Glomerular visceral epithelial cell (primary cell): Measurements from ENCODE around the gene WNT9A.
A peak's percentile ranks its signal among the peaks of the same experiment; 100 is the strongest.
"Not testable (repeated sequence)": the region's sequence is repeated elsewhere in the genome, so short reads cannot be mapped to it uniquely, and the experiment has no call there.

Experiments used
- DNase-seq: peaks from one replicate; pipeline ENCODE4 v3.0.0-alpha.2; 2016; ENCODE audit errors: extremely low spot score

Gene WNT9A, protein sequence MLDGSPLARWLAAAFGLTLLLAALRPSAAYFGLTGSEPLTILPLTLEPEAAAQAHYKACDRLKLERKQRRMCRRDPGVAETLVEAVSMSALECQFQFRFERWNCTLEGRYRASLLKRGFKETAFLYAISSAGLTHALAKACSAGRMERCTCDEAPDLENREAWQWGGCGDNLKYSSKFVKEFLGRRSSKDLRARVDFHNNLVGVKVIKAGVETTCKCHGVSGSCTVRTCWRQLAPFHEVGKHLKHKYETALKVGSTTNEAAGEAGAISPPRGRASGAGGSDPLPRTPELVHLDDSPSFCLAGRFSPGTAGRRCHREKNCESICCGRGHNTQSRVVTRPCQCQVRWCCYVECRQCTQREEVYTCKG

DNA sequence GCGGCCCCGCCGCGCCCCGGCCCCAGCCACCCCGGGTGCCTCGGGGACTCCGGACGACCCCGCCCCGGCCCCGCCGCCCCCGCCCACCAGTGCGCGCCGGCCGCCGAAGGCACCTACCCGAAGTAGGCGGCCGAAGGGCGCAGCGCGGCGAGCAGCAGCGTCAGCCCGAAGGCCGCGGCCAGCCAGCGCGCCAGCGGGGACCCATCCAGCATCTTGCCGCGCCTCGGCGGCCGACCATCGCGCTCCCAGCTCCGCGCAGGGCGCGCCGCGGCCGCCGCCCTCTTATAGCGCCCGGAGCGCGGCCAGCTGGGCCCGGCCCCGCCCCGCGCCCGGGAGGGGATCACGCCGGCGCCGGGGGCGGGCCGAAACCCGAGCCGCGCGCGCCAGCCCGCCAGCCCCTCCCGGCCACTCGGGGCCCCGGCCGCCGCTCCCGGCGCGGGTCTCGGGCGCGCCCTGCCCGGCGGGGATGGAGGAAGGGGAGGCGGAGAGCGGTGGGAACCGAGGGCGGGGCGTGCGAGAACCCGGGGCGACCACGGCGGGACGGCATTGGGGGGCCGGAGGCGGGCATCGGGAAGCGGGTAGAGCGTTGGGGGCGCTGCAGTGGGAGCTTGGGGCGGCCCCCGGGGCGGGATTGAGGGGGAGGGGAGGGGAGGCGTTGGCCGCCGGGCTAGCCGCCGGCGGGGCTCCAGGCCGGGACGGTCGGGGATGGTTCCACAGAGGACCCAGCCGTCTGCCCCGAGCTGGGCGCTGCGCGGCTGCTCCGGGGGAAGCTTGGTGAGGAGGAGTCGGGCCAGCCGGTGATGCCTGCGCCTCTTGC, at the start of gene WNT9A:
WNT9A (minus strand) TSS at position 257 of the 817 bp plus-strand sequence; CDS start at position 212, 45 bp downstream.
- DNase-seq = peak; percentile 38

DNA sequence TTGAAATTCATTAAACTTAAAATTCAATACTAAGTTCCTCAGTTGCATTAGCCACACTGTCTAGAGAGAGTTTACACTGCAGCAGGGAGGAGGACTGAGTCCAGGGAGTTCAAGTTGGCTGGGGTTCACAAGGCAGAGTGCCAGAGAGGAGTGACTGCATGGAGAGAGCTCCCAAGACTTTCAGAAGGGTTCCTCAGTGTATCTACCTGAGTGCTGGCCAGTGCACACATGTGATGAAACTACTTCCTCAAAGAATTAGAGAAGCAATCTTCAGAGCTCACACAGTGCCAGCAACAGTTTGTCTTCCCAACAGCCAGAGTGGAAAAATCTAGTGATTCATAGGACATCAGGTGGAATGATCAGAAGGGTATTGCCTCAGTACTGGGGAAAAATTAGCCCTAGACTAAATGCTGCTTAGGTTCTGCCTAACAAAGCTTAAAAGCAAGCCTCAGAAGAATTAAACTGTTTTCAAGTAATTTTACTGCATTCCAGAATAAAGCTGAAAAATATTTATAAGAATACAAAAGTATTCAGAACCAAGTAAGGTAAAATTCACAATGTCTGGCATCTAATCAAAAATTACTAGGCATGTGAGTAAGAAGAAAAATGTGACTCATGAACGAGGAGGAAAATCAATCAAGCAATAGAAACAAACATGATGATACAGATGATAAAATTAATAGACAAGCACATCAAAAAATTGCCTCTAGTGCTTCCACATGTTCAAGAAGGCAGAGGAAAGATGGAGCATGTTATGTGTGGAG, 48.6 kb upstream of the WNT9A start:
- DNase-seq = no peak

DNA sequence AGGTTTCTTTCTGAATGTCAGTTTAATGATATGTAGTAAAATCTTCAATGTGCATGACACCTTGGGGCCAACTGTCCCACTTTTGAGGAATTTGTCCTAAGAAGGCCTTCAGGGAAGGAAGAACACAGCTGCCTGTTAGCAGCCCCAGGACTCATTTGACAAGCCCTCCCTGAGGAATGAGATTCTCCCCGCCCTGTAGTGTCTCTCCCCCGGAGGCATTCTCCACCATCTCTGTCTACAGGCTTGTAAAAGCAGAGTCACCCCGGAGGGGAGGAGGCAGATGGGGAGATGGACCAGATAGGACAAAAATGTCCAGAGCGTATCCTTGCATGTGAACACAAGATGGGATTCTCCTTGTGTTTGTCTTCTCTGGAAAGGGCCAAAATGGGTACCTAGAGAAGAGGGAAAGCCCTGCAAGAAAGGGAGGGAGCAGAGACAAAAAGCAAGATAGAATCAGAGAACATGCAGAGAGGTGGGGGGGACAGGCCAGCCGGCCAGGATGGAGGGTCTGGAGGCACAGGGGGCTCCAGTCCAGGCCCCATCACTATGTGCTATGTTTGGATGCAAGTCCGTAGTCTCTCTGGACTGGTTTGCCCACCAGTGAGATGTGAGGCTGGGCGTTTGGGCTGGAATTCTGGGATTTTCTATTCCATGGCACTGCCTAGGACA, 47.0 kb upstream of the WNT9A start:
- no peak for DNase-seq

DNA sequence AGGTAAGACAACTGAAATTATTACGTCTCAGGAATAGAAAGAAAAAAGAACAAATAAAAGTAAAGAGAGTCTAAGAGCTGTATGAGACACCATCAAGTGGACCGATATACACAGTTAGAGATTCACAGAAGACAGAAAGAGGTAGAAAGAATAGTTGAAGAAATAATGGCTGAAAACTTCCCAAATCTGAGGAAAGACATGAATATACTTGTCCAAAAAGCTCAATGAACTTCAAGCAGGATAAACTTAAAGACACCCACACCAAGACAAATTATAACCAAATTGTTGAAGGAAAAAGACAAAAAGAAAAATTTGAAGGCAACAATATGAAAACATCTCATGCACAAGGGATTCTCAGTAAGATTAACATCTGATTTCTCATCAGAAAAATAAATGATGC, 39.4 kb upstream of the WNT9A start:
- DNase-seq = no peak

DNA sequence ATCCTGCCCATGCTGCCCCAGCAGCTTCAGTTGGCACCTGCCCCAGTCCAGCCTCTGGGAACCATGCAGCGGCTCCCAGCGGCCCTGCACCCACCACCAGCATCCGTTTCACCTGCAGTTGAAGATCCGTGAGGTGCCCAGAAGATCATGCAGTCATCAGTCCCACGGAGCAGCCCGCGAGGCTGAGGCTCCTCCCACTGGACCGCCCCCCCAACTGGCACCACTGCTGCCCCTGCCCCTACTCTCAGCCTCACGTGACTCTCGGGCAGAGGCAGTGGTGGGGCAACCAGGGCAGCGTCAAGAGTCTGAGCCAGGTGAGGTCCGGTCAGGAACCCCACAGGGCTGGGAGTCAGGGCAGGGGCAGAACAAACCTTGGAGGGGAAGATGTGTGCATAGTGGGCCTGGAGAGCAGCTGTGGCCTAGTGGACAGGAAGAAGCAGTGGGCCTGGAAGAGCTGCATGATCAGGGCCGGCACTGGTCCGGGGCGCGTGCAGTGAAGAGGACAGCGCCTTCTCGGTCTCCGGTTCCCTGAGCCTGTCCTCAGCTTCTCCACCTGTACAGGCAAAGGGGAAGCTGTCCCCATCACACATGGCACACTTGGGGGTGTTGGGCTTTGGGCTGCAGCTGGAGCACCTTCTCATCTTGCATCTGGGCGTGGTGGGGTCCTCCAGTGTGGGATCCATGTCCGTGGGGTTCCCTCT, 28.0 kb upstream of the WNT9A start:
- not testable (repeated sequence) for DNase-seq

DNA sequence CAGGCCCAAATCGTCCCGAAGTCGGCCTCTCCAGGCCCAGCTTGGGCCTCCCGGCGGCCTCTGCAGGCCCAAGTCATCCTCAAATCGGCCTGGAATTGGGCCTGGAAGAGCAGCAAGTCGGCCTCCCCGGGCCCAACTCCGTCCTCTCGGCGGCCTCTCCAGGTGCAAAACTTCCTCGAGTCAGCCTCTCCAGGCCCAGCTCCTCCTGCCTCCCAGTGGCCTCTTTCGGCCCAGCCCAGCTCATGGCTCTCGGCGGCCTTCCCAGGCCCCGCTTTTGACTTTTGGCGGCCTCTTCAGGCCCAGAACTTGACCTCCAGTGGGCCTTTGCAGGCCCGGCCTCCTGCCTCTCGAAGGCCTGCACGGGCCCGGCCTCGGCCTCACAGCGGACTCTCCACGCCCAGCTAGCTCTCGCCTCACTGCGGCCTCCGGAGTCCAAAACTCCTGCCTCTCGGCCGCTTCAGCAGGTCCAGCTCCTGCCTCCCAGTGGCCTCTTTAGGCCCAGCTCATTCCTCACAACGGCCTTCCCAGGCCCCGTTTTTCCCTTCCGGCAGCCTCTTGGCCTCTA, 26.1 kb upstream of the WNT9A start:
- not testable (repeated sequence) for DNase-seq

DNA sequence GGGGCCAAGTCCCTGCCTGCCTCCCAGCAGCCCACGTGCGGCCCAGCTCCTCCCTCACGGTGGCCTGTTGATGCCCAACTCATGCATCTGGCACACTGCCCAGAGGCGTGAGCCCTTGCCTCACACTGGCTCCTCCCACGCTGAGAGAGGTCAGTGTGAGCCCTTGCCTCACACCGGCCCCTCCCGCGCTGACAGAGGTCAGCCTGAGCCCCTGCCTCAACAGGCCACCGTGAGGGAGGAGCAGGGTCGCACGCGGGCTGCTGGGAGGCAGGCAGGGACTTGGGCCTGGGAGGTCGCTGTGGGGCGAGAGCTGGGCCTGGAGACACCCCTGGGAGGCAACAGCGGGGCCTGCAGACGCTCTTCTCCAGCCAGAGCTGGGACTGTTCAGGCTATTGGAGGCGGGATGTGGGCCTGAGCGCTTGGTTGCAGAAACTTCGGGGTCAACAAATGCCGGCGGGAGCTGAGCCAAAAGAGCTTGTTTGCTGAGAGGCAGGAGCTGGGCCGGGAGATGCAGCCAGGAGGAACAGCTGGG, 25.2 kb upstream of the WNT9A start:
- DNase-seq = not testable (repeated sequence)

DNA sequence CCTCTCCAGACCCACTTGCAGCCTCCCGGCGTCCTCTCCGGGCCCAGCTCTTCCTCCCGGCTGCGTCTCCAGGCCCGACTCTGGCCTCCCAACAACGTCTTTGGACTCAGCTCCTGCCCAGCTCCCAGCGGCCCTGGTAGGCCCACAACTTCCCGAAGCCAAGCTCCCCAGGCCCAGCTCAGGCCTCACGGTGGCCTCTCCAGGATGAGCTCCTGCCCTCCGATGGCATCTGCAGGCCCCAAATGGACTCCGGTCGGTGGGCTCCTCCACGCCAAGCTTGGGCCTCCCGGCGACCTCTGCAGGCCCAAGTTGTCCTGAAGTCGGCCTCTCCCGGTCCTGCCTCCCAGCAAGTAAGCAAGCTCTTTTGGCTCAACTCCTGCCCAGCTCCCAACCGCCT, 24.5 kb upstream of the WNT9A start:
- not testable (repeated sequence) for DNase-seq

DNA sequence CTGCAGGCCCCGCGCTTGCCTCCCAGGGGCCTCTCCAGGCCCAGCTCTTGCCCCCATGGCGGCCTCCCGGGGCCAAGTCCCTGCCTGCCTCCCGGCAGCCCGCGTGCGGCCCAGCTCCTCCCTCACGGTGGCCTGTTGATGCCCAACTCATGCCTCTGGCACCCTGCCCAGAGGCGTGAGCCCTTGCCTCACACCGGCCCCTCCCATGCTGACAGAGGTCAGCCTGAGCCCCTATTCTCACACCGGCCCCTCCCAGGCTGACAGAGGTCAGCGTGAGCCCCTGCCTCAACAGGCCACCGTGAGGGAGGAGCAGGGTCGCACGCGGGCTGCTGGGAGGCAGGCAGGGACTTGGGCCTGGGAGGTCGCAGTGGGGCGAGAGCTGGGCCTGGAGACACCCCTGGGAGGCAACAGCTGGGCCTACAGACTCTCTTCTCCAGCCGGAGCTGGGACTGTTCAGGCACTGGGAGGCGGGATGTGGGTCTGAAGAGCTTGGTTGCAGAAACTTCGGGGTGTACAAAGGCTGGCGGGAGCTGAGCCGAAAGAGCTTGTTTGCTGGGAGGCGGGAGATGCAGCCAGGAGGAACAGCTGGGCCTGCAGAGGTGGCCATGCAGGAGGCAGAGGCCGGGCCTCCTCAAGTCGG, 24.0 kb upstream of the WNT9A start:
- not testable (repeated sequence) for DNase-seq

DNA sequence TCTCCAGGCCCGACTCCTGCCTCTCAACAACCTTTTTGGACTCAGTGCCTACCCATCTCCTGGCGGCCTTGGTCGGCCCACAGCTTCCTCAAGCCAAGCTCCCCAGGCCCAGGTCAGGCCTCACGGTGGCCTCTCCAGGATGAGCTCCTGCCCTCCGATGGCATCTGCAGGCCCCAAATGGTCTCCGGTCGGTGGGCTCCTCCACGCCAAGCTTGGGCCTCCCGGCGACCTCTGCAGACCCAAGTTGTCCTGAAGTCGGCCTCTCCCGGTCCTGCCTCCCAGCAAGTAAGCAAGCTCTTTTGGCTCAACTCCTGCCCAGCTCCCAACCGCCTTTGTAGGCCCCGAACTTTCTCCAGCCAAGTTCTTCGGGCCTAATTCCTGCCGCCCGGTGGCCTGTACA, 23.5 kb upstream of the WNT9A start:
- not testable (repeated sequence) for DNase-seq

DNA sequence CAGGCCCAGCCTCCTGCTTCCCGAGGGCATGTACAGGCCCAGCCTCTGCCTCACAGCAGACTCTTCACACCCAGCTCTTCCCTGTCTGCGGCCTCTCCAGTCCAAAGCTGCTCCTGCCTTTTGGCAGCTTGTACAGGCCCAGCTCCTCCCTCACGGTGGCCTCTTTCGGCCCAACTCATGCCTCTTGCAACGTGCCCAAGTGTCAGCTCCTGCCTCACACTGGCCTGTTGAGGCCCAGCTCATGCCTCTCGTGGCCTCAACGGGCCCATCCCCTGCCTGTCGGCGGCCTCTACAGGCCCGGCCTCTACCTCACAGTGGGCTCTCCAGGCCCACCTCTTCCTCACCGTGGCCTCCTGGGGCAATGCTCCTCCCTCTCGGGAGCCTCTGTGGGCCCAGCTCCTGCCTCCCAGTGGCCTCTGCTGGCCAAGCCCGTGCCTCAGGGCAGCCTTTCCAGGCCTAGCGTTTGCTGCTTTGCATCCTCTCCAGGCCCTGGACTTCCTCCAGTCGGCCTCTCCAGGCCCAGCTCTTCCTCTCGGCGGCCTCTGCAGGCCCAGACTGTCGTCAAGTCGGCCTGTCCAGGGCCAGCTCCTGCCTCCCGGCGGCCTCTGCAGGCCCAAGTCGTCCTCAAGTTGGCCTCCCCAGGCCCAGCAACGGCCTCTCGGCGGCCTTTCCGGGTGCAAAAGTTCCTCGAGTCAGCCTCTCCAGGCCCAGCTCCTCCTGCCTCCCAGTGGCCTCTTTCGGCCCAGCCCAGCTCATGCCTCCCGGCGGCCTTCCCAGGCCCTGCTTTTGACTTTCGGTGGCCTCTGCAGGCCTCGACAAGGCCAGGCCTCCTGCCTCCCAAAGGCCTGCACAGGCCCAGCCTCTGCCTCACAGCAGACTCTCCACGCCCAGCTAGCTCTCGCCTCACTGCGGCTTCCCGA, 22.6 kb upstream of the WNT9A start:
- DNase-seq = not testable (repeated sequence)

DNA sequence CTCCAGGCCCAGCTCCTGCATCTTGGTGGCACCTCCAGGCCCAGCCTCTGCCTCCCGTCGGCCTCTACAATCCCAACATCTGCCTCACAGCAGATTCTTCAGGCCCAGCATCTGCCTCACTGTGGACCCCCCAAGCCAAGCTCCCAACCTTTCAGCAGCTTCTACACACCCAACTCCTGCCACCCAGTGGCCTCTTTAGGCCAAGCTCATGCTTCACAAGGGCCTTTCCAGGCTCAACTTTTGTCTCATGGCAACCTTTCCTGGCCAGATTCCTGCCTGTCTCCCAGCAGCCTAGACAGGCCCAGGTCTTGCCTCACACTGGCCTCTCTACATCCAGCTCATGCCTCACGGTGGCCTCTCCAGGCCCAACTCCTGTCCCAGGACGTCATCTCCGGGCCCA, 20.1 kb upstream of the WNT9A start:
- not testable (repeated sequence) for DNase-seq

DNA sequence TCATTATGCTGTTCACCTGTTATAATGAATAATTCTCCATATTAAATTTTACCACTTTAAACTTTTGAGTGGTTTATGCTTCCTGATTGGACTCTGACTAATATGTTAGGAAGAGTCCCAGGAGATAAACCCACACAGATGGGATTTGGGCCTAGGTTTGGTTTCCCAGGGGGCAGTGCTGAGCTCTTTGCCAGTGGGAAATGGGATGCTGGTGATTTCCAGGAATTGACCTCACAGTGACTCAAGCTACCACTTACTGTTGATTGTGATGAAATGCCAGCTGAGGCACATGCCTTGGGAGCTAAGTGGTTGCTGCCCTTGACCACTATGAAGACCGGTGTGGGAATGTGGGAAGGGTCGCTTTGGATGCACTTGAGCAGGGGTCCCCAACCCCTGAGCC, 19.0 kb upstream of the WNT9A start:
- DNase-seq = not testable (repeated sequence)

DNA sequence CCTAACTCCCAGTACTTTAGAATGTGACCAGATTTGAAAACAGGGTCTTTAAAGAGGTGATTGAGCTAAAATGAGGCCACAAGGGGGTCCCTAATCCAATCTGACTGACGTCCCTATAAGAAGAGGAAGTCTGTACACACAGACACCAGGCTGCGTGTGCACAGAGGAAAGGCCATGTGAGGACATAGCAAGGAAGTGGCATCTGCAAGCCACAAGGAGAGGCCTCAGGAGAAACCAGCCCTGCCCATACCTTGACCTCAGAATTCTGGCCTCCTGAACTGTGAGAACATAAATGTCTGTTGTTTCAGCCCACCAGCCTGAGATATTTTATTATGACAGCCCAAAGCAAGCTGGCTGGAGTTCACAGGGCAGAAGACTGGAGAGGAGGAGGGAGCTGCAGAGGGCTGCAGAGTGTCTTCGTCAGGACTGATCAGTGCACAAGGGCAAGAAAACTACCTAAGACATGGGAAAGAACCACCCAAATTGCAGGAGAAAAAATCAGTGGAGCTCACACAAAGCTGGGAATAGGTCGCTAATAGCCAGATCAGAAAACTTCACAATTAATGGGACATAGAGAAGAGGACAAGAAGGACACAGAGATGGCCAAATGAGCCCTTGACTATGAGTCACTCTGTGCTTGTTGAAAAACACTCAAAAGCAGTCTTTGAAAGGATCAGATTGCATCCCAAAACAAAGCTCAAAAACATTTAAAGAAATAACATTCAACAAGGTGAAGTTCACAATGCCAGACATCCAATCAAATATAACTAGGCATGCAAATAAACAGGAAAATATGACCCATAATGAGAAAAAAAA, 14.1 kb upstream of the WNT9A start:
- DNase-seq = no peak

DNA sequence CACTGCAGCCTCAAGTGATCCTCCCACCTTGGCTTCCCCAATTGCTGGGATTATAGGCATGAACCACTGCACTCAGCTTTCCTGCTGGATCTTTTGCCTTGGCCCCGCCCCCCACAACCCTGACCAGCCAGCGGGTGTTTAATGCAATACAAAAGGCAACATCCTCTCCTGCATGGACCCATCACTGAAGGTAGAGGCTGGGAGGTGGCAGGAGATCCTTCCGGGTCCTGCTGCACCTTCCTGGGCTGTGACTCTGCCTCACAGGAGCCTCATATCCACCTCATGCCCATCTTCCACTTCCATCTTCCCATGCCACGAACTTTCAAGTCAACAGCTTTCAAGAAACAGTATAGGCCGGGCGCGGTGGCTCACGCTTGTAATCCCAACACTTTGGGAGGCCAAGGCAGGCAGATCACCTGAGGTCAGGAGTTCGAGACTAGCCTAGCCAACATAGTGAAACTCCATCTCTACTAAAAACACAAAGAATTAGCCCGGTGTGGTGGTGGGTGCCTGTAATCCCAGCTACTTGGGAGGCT, 11.7 kb upstream of the WNT9A start:
- DNase-seq = no peak

DNA sequence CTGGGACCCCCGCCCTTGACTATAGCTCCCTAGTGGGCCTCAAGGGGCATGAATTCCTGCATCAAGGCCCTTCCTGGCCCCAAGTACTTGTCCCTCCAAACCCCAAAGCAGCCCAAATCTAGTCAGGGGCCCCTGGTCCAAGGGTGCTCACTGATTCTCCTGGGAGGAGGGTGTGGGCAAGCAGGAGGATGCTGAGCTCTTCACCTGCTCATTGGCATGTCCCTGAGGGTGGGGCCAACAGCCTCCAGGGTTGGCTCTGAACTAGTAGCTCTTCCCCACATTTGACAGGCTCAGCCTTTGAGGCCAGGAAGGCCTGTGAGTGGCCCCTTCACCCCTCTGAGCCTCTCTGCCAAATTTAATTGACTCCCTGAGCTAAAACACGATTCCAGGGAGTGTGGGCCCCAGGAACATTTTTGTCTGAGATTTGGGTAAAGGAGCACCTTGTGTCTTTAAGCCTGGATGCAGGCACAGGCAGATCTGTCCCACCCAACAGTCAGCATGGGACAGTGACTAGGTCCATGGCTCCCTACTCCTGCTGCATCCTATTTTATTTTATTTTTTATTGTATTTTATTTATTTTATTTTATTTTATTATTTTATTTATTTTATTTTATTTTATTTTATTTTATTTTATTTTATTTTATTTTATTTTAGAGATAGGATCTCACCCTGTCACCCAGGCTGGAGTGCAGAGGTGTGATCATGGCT, 11.0 kb upstream of the WNT9A start:
- no peak for DNase-seq

DNA sequence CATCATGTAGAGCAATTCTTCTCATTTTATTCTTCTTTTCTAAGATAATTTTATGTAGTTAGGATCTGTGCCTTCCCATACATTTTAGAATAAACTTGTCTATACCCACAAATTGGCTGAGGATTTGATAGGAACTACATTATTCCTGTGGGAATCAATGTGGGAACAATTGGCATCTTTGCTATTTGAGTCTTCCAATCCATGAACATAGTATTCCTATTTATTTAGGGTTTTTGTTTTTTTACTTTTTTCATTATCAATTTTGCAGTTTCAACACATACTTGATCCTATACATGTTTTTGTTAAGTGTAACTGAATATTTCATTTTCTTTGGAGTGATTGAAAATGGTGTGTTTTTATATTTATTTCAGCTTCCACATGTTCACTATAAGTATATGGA, 8.1 kb upstream of the WNT9A start:
- no peak for DNase-seq
